Cortex of kidney (tissue), 1 donor: ENCODE results near the gene ATF7IP.
"Not testable (repeated sequence)": the region's sequence is repeated elsewhere in the genome, so short reads cannot be mapped to it uniquely, and the experiment has no call there.

Experiments
- DNase-seq: peaks from one replicate; lab custom pipeline; 2025; lab: John Stamatoyannopoulos, UW

The ATF7IP gene

GRCh38 chr12:14365294-14366208 is at the start of gene ATF7IP:
Gene ATF7IP (plus strand): TSS chr12:14365682. CDS start chr12:14423916, 58,234 bp downstream.
- no peak for DNase-seq

- DNase-seq = no peak
Observed at GRCh38 chr12:14317362-14318146, 47.9 kb upstream of the ATF7IP start.

- DNase-seq = not testable (repeated sequence)
Observed at GRCh38 chr12:14319704-14320427, 45.6 kb upstream of the ATF7IP start.

- DNase-seq = no peak
Observed at GRCh38 chr12:14322403-14322802, 43.1 kb upstream of the ATF7IP start.

- DNase-seq = no peak
Observed at GRCh38 chr12:14325716-14326343, 39.7 kb upstream of the ATF7IP start.

GRCh38 chr12:14326699-14327098 is 38.8 kb upstream of the ATF7IP start:
- no peak for DNase-seq

- DNase-seq = no peak
Observed at GRCh38 chr12:14327711-14328110, 37.8 kb upstream of the ATF7IP start.

- DNase-seq = no peak
Observed at GRCh38 chr12:14332482-14332881, 33.0 kb upstream of the ATF7IP start.

- DNase-seq = no peak
Observed at GRCh38 chr12:14340371-14340770, 25.1 kb upstream of the ATF7IP start.

- DNase-seq = not testable (repeated sequence)
Observed at GRCh38 chr12:14351524-14351923, 14.0 kb upstream of the ATF7IP start.

GRCh38 chr12:14352066-14352465 is 13.4 kb upstream of the ATF7IP start:
- DNase-seq = not testable (repeated sequence)

- DNase-seq = not testable (repeated sequence)
Observed at GRCh38 chr12:14354665-14355064, 10.8 kb upstream of the ATF7IP start.

GRCh38 chr12:14356147-14356546 is 9.3 kb upstream of the ATF7IP start:
- DNase-seq = no peak

GRCh38 chr12:14357486-14357885 is 8.0 kb upstream of the ATF7IP start:
- DNase-seq = no peak

- no peak for DNase-seq
Observed at GRCh38 chr12:14362352-14362751, 3.1 kb upstream of the ATF7IP start.

GRCh38 chr12:14364583-14365271 is 755 bp upstream of the ATF7IP start:
- DNase-seq = no peak

GRCh38 chr12:14366209-14367039 is 942 bp downstream of the ATF7IP start:
- DNase-seq = no peak

- DNase-seq = no peak
Observed at GRCh38 chr12:14367040-14367661, 1.7 kb downstream of the ATF7IP start.

- no peak for DNase-seq
Observed at GRCh38 chr12:14369311-14369710, 3.8 kb downstream of the ATF7IP start.

GRCh38 chr12:14373217-14373616 is 7.7 kb downstream of the ATF7IP start:
- no peak for DNase-seq
